Fibroblast of gingiva (primary cell): Measurements from ENCODE around the gene SMURF2.

Experiments
- DNase-seq: peaks from one replicate; pipeline ENCODE4 v3.0.0-alpha.2; 2011; ENCODE audit warnings: low read depth

The SMURF2 gene

DNA sequence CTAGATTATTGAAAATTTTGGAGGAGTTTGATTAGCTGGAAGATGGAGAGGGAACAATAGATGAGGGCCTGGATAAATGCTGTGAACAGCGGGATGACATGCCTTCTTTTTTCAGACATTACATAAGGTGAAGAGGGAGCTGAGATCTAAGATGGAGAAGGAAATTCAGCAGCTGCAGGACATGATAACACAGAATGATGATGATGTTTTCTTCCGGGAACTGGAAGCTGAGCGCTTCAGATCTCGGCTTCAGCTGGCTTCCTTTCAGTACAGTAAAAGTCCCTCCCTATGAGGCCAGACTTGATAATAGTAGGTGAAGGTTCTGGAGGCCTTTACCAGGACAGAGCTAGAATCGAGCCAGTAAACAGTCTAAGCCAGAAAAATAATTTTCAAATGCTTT lies 124.6 kb downstream of the SMURF2 start:
- no peak for DNase-seq

DNA sequence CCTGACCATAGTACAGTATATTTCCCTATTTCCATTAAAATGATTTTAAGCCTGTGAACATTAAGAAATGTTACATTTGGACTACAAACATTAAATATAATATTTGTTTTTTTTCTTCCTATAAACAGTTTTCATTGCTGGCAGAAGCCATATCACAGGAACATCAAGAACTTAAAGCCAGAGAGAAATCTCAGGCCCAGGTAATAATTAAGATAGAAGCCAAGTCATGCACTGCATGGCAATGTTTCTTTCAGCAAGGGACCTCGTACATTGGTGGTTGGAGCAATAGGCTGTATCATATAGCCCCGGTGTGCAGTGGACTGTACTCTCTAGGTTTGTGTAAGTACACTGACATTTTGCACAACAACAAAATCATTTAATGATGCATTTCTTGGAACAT lies 125.2 kb downstream of the SMURF2 start:
- no peak for DNase-seq

DNA sequence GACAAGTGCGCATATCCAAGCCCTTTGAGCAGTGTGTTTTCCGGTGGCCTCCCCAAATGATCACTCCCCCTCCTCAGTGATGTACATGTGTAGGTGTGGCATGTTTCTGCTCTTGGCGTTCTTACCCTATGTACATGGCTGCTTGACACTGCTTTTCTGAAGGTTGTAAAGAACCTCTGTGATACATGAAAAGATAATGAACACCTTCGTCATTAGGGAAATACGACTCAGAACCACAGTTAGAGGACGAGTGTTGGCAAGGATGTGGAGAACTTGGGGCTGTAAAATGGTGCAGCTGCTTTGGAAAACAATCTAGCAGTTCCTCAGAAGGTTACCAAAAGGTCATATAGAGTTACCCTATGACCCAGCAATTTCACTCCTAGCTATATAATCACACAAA lies 126.8 kb downstream of the SMURF2 start:
- no peak for DNase-seq

DNA sequence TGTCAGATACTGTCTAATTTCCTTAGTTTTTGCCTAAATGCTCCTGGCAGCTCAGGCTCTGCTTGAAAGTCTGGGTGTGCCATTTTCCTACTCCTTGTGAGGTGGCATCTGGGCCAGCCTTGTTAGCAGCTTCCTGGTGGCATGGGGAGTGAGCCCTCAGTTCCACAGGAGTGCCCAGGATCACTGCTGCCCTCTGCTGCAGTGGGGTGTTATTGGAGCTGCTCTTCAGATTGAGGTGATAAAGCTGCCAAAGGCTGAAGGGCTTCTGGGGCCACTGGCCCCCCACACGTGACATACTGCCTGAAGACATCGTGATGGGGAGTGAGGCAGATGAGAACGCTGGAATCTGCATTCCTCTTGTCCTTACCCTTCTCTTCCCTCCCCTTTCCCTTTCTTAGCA lies 127.9 kb downstream of the SMURF2 start:
- DNase-seq = peak; percentile 13

DNA sequence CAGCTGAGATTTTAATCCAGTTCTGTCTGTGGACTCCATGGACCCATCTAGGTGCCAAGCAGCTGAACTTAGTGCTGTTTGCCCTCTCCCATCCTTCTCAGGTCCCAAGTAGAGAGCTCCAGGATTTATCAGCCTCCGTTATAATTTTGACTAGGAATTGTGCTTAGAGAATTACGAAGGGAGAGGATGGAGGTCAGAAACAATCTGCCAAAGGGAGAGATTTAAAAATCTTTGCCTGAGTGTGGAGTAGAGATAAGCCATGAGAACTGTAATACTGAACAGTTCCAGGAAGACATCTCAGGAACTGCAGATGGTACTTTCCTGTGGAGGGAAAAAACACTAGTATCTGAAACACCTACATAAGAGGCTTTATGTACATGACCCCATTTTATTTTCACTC lies 128.3 kb downstream of the SMURF2 start:
- no peak for DNase-seq

DNA sequence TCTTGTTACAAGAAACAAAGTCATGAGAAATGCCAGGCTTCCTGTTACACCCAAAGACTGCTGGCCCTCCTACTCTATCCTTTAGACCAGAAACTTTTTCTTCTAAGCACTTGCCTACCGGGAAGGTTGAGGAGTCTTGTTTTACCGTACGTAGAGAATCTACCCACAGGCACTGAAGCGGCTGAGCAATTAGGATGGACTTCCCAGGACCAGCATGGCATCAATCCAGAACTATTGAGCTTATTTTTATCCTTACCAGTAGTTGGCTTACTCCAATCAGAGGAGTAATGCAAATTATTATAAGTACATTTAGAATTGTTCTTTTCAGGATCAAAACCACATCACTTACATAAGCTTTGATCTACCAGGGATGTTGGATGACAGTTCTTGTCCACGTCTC lies 129.7 kb downstream of the SMURF2 start:
- DNase-seq = no peak

DNA sequence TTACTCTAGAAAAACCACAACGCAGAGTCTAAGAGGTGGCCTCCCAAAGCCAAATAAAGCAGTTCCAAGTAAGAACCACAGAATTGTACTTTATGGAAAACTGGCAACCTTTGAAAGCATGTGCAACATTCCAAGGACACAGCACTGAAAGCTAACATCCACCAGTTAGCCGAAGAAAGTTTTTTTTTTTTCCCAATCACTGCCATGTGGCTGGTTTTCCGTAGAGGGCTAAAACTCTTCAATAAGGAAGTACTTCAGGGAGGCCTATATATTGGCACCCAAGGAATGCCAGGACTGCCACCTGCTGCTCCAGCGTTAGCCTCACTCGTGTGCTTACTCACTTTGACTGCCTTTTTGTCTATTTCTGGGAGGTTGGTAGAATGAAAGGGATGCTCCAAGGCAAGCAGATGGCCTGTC lies 130.1 kb downstream of the SMURF2 start:
- DNase-seq = peak; percentile 72

DNA sequence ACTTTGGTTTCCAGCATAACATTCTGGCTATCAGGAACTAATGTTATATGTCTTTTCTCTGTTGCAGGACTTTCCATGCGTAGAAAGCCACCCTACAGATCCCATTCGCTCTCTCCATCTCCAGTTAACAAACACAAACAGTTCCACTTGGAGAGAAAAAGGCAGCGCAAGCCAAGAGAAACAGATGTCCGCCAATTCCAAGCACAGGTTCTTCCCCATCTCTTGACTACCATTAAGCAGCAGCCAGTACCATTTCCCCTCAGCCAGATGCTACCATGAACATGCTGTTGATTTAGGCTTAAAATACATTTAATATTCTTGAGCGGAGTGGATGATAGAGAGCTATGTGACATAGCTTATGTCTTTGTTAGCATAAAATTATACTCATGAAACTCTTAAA lies 132.9 kb downstream of the SMURF2 start:
- no peak for DNase-seq

DNA sequence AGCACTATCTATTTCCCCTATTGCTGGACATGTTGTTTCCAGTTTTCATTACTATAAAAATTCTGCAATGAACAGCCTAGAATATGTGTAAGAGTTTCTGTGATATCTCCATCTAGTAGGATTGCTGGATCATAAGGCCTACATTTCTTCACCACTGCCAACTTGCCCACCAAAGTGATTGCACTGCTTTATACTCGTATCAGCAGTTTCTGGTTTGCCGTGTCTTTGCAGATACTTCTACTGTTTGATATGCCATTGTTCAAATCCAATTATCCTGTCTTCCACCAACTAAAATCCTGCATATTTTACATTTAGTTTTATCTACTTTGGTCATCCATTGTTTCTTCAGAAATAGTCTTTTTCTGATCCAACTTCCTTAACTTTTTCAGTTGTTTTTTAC lies 134.2 kb downstream of the SMURF2 start:
- no peak for DNase-seq

DNA sequence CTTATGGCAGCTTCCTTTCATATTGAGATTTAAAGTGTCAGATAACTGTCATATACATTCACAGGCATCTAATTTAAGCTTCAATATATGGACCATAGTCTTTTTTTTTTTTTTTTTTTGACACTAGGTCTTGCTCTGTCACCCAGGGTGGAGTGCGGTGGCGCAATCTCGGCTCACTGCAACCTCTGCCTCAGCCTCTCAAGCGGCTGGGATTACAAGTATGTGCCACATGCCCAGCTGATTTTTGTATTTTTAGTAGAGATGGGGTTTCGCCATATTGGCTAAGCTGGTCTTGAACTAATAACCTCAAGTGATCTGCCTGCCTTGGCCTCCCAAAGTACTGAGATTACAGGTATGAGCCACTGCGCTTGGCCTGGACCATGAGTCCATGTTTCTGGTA lies 141.7 kb downstream of the SMURF2 start:
- peak; percentile 31 for DNase-seq

DNA sequence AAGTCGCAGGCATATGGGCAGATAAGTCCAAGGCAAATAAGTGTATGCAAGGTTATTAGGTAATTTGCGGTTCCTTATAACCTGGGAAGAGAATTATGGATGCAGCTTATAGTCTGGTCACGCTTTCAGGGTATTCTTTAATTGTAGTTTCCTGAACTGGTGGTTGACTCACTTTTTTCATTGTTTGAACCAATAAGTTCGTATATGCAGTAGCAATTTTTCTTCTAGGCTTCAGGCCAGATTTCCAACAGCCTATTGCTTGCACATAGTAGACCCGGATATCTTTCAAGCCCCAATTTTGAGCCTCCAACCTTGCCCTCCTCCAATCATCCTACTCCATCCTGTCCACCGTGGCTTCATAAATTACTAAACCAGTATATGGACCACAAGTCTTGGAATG lies 142.5 kb downstream of the SMURF2 start:
- no peak for DNase-seq

DNA sequence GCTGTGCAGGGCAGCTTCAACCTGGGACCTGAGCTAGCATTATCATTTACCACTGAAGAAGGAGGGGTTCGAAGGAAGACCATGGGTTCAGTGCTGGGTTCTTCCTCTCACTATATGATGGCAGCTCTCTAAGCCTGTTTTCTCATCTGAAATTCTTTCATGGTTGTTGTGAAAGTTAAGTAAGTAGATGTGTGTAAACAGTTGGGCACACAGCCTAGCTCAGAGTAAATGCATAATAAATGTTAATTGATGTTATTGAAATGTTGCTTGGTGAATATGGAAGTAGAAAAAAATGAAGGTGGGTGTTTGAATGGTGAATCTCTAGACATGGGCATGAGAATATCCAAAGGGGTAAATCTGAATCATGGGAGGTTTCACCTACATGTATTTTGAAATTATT lies 146.3 kb downstream of the SMURF2 start:
- DNase-seq = no peak

DNA sequence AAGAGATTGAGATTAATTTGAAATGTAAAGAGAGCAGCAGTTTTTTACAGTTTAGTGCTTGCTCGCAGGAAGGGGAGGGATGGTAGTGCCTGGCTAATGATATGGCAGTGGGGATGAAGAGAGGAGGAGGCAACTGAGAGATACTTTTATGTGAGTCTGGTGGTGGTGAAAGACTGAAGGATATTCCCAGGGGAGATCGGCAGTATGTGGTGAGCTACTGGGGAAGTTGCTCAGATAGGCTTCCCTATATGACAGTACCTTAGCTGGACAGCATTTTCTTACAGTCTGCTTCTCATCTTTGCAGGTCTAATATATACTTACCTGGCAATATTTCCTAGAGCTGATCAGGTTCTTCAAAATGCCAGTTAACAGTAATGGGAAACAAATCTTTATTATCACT lies 146.7 kb downstream of the SMURF2 start:
- DNase-seq = no peak

DNA sequence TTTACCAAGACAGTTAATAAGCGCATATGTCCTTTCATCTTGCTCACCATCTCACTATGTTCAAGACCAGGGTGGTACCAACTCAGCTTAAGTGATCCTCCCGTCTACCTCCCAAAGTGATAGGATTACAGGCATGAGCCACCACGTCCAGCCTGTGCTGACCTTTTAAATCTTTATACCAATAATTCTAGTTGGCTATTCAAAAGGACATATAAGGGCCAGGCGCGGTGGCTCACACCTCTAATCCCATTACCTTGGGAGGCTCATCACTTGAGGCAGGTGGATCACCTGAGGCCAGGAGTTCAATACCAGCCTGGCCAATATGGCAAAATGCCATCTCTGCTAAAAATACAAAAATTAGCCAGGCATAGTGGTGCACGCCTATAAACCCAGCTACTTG lies 152.9 kb downstream of the SMURF2 start:
- DNase-seq = no peak

DNA sequence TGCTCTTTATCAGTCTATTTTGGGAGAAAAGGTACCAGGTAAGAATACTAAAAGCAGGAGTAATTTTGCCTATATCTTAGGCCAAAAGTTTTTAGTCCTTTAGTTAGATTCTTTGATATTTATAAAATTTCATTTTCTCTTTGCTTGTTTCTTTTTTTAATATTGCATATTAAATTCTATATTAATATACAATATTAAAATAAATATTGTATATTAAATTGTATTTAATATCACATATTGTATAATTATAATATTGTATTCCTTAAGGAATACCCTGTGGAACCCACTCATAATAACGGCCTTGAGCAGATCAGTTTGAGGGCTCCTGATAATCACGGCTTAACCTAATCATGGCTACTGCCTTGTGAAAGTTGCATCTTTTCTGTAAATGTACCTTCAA lies 153.4 kb downstream of the SMURF2 start:
- DNase-seq = no peak

DNA sequence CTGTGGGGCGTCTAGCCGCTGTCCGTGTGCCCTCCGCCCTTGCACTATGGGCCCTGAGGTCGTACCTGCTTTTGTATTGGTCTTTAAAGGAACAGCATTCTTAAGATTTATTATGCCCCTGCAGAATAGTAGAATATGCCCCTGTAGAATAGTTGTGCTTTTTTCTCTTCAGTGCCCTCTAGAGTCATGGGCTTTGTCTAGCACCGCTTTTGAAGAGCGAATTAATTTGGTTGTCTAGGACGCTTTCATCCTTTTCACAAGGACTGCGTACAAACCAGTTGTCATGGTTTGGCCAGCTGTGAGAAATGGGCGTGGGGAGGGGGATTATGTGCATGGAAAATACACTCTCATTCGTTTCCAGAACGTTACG lies 154.7 kb downstream of the SMURF2 start:
- DNase-seq = peak; percentile 64

DNA sequence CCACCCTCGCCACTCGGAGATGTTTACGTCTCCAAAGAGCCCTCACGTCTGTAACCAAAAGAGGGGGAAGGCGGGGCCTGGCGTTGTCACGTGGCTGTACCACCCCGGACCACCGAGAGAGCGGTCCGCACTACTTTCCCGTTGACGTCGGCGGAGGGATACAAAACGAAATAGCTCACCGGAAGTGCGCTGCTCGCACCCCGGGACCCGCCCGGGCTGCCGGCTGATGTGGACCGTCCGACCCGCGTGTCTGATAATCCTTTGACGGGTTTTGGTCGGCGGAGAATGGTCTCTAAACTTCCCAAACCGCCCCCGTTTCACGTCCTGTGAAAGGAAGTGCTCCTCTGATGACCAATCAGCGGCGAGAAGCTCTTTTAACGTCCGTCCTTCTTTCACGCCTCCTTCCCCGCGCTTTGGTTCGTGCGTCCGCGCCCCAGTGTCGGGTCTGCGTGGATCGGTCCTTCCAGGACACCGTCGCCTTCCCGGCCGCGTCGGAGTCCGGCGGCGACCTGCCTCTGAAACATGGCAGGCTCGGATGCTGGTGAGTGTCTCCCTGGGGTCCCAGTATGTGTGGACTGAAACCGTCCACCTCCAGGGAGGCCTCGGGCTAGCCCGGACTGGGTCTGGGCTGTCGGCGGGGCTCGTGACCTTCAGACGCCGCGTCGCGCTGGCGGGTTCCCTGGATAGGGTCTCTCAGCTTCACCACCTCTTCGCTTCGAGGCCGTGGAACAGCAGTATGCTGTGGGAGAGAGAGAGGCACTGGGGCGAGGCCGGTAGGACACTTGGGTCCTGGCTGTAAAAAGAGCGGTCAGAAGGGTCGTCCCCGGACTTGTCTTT lies 155.3 kb downstream of the SMURF2 start, which contains the start of gene CEP95:
Gene CEP95, plus strand, starts transcription at position 402 of the 837 bp plus-strand sequence. Its CDS starts 121 bp downstream, at position 523.
- DNase-seq = peak; percentile 100

DNA sequence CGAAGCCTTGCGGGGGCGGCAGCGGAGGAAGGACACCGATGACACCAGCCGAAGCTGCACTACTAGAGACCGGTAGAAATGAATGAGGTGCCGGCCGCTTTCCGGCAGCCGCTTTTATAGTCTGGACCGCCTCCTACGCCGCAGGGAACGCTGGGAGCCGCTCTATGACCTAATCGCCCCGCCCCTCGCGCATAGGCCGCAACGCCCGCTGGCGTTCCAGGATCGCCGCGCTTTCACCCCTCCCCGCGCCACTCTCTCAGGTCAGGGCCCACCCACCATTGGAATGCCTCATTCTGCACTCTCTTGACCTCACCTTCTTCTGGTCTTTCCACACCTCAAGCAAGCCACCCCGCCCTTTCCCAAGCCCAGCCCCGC lies 155.9 kb downstream of the SMURF2 start, which contains the start of gene DDX5:
Gene DDX5, minus strand, starts transcription at position 89 of the 375 bp plus-strand sequence. CDS start 170 bp downstream, outside the sequence.
- peak; percentile 97 for DNase-seq

DNA sequence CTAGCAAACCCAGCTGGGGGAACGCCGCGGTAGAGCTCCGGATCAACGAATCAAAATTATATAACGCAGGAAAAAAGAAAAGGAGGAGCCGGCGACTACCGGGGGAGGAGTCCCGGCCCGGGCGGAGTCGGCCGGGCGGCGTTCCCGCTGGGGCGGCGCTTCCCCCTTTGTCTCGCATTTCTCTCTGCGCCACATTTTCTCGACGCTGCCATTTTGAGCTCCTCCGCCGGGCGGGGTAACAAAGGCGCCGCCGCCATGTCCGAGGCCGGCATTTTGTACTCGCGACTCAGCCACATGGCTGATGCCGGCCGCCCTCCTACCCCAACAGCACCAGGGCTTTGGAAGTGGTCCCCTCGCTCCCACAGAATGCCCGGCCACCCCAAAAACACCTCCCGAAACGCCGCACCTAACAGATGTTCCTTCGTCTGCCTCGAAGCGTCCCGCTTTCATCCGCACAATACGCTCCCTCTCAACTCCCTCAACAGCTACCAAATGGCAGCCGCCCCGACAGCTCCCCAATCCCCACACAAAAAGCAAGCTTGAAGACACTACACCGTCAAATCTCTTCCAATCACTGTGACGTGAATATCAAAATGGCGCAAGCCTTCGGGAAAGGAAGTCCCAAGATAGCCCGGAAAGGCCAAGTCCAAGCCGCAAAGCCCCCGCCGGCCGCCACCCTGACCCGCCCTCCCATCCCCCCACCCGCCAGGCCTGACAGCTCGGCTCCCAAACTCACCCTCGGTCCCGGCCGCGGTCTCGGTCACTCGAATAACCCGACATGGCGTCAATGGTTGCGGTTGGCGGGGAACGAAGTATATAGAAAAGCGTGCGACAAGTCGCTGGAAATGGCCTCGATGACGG lies 156.5 kb downstream of the SMURF2 start:
- peak; percentile 93 for DNase-seq

DNA sequence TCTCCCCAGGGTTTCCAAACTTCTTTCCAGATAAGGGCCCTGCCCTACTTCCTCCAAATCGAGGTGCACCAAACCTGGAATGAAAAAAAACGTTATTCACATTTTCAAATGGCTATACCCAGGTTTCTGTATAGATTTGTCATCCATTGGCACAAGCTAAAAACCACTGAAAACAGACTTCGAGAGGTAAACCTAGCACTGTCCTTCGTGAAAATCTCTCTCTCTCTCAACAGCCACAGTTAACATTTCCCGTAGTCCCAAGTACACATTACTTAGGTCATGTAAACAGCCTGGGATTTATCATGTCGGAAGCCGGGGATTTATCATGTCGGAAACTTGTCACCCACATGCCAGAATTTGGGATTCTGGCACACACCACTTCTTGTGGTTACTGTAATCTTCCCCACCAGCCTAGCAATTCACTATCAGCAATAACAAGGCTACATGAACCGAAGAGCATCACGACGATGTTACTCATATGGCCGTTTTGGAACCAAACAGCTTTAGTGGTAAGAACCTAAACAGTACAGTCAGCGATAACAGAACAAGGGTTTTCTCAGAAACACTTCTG lies 157.3 kb downstream of the SMURF2 start:
- DNase-seq = peak; percentile 34

DNA sequence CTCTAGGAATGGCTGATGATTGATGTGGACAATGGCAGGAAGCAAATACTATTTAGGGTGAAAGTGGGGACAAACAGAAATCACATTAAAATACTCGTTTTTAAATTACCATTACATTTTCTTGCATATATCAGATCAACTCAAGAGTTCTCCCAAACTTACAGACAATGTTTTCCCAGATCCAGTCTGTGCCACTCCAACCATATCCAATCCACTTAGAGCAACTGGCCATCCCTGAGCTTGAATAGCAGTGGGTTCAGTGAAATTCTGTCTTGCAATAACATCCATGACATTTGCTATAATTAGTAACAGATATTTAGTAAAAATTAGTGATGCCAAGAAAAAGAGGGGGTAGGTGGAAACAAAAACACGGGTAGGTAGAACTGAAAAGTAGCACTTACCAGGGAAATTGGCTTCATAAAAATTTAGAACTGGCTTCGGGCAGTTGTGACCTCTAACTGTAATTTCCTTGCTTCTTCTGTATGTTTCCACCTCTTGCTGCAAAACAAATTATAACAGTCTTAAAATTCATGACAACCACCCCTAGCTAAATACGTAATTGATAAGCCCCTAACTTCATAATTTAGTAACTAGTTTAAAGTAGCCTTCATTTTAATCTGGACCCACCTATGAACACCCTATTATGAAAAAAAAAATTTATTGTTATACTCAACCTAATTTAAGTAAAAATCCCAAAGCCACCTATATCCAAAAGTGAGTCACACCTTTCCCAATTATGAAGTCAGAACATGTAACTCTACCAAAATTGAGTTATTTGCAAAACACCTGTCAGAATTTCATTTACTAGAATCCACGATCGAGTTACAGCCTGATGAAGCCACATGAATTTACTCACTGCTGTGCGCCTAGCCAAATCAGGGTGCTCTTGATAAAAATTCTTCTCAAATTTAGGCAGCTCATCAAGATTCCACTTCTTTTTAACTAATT lies 158.0 kb downstream of the SMURF2 start:
- peak; percentile 37 for DNase-seq

DNA sequence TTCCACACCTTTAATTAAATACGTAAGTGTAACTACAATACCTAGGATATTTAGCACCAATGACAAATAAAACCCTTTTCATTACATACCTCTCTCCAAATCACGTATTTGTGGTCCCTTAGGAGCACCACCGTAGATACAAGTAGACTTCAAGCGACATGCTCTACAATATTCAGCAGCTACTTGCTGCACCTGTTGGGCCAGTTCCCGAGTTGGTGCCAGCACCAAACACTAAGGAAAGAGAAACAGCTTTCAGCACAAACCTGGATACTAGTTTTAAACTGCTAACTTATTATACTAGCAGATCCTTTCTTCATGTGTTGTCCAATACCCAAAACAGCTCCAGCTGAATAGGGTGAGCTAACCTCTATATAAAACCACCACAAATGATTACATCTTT lies 158.8 kb downstream of the SMURF2 start:
- no peak for DNase-seq
